Measurements from ENCODE around the gene MCTP1.

- TF ChIP-seq POLR2A (IDR thresholded peaks at IDR 0.05; ENCODE audit: low read depth, low read length): no peak
- TF ChIP-seq USF2 (IDR thresholded peaks at IDR 0.05; ENCODE audit: borderline replicate concordance, low read depth, low read length): no peak
- no peak for TF ChIP-seq GABPA (IDR thresholded peaks at IDR 0.05; ENCODE audit: low read depth)
- no peak for TF ChIP-seq WRNIP1 (IDR thresholded peaks at IDR 0.05; ENCODE audit: borderline replicate concordance, low read depth, low read length)
- TF ChIP-seq CTCF (IDR thresholded peaks at IDR 0.05 in 2 of 3, conservative IDR thresholded peaks at IDR 0.05 in 1 of 3; ENCODE audit: control insufficient read depth in 2 of 3, extremely low read depth in 1 of 3, insufficient read depth in 1 of 3, low read depth in 3 of 3, low read length in 3 of 3): no peak
- TF ChIP-seq PRDM15 (CRISPR knock-in tag; IDR thresholded peaks at IDR 0.05): no peak
- no peak for TF ChIP-seq POLR2AphosphoS5 (IDR thresholded peaks at IDR 0.05; ENCODE audit: low read length)
- no peak for TF ChIP-seq REST (IDR thresholded peaks at IDR 0.05; ENCODE audit: low read depth, low read length)
- TF ChIP-seq ZNF274 (IDR thresholded peaks at IDR 0.05; ENCODE audit: insufficient read depth, insufficient read length): no peak
- TF ChIP-seq SMAD5 (IDR thresholded peaks at IDR 0.05; ENCODE audit: low read depth): no peak
- no peak for TF ChIP-seq TCF7 (IDR thresholded peaks at IDR 0.05; ENCODE audit: borderline replicate concordance)
- TF ChIP-seq SIN3A (IDR thresholded peaks at IDR 0.05; ENCODE audit: low read depth, low read length): no peak
- TF ChIP-seq CBX5 (IDR thresholded peaks at IDR 0.05; ENCODE audit: low read depth): no peak
These were observed 626.6 kb downstream of the MCTP1 start for GRCh38 chr5:94658272-94658671.

All from GM12878 (cell line).